Measurements from ENCODE around the gene TBC1D22B.

TBC1D22B gene

DNA sequence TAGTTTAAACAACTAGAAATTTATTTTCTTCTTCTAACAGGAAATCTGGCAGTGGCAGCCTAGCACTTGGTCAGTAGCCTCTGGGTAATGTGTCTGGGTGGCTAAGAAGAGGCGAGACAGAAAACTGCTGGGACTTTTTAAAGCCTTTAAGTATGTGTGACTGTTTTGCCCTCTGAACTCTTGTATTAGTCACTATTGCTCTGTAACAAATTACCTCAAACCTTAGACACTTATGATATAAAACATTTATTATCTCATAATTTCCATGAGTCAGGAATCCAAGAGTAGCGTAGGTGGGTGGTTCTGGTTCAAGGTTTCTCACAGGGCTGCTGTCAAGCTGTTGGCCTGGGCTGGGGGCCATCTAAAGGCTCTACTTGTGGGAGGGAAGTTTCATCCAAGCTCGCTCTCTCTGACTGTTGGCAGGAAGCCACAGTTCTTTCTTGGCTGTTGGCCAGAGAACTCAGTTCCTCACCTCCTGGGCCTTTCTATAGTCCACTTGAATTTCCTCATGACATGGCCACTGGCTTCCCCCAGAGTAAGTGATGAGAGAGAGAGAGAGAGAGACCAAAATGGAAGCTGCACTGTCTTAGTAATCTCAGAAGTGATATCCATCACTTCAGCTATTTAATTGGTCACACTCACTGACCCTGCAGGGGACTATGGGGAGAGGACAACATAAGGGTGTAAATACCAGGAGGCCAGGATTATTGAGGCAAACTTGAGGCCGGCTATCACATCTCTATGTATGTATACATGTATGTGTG, 17.4 kb upstream of the TBC1D22B start:
- peak; percentile 78 to 80 for DNase-seq

- no peak for DNase-seq
These were observed 16.4 kb upstream of the TBC1D22B start for GRCh38 chr6:37241131-37241530.

GRCh38 chr6:37241775-37242428, 15.7 kb upstream of the TBC1D22B start:
- no peak for DNase-seq

DNA sequence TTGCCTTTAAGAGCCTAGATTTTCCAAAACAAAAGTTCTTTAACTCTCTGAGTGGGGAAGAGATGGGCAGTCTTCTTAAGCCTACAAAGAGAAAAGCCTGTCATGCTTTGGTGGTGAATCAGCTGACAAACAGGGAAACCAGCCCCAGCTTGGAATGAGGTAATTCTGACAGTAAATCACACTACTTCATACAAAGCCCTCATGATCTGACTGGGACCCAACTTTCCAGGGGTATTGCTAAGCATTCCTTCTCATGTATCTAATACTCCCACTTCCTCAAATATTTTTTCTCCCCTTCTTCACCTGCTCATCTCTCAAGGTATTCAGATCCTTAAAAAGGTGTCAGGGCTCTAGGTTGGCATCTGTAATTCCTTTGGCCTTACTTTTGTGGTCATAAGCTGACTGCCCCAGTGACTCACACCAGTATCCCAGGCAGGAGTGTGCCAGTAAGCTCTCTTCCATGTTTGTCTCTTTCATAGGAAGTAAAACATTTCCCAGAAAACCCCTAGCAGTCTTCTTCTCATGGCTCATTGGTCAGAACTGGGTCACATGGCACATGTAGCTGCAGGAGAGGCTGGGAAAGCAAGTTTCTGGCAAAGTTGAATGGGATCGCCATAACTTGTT, 15.0 kb upstream of the TBC1D22B start:
- no peak for DNase-seq

- DNase-seq = no peak
These were observed 14.3 kb upstream of the TBC1D22B start for GRCh38 chr6:37243131-37243815.

DNA sequence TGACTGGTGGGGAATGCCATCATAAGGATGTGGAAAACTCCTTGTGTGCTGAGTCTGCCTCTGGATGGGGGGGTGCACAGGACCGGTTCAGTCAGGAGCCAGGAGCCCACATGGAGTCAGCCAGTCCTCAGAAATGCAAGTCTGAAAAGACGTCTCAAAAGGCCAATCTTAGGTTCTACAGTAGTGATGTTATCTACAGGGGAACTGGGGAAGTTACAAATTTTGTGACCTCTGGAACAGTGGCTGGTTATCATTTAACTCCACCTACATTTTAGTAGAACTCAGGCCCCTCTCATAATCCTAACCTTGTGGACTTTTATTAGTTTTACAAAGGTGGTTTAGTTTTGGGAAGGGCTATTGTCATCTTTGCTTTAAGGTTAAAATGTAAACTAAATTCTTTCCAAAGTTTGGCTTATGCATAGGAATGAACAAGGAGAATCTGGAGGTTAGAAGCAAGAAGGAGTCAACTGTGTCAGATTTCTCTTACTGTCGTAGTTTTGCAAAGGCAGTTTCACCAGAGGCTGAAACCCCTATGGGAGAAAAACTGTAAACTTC, 13.7 kb upstream of the TBC1D22B start:
- no peak for DNase-seq

DNA sequence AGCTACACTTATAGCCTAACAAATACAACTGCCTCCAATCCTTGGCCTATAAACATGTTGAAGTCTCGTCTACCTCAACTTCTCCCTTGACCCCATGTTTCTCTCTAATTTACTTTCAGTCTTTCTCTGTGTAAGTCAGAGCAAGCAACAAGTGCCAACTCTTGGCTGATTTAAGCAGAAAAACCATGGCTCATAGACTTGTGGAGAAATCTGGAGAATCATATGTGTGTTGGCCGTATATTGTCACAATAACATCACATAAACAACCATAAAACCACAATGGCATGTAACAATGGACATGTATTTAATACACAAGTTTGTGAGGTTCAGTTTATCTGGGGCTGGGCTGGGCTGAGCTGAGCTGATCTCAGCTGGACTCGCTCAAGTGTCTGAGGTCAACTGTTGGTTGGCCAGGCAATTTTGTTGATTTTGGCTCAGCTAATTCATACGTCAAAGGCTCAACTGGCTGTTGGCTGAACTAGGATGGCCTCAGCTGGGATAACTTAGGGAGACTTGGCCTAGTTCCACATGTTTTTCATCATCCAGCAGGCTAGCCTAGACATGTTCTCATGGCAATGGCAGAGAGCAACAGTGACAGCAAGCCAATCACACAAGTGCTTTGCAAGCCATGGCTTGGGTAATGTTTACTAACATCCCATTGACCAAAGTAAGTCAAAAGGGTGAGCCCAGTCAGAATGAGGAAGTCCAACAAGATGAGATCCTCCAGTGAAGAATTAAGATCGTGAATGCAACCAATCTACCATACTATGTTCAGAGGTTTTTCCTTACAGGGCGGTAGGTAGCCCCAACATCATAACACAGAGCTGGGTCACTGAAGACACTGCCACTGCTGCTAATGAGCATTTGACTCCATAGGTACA, 12.9 kb upstream of the TBC1D22B start:
- peak in 1 of 2 experiments; percentile 17 for DNase-seq

DNA sequence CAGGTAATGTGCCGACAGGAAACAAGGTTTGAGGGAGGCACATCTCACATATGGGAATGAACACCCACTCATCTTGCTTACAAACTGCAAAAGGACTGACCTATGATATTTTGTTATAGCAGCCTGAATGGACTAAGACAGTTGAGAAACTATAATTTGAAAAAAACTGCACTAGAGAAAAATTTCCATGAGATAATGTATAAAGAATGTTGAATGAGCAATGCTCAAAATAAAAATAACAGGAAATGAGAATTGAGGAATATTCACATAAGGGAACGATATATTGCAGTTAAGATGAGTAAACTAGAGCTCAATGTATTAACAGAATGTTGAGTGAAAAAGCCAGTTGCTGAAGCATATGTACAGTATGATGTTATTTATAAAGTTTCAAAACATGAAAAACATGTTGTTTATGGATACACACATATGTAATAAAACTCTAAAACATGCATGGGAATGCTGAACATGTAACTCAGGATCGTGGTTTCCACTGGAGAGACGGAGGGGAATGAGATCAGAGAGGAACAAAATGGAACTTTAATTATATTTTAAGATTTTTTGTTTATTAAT, 6.3 kb upstream of the TBC1D22B start:
- no peak for DNase-seq

DNA sequence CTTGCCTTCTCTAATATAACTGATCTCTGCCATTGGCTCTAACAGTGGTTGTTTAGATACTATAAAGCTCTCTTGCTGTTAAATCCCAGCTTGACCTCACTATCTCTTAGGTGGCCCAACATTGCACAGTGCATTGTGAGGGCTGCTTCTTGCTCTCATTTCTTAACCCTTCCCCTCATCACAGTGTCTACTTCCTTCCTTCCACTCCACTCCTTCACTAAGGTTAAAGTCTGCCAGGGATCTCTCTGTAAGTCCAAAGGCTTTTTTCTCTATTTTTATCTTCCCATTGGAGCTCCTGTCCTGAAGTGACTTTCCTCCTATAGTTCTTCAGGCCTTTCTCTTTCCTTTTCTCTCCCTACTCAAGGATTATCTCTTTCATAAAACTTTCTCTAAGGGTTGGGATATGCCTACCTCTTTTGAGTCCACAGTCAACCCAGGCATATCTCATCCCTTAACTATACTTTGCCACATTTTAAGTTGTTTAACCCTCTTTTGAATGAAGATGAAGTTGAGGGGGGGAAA, 4.0 kb upstream of the TBC1D22B start:
- DNase-seq = no peak

DNA sequence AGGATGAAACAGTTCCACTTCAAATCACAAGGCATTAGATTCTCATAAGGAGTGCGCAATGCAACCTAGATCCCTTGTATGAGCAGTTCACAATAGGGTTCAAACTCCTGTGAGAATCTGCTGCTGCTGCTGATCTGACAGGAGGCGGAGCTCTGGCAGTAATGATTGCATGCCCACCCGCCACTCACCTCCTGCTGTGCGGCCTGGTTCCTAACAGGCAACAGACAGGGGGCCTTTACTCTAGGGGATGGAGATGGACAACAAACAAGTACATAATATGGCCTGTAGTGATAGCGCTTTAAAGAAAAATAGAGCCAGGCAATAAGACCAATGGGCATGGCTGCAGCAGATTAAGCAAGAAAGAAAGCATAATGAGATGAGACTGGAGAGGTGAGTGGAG, 2.7 kb upstream of the TBC1D22B start:
- DNase-seq = no peak

- no peak for DNase-seq
These were observed 766 bp upstream of the TBC1D22B start for GRCh38 chr6:37256692-37257319.

GRCh38 chr6:37257320-37257633, 295 bp upstream of the TBC1D22B start:
- no peak for DNase-seq

- no peak for DNase-seq
These were observed 983 bp downstream of the TBC1D22B start for GRCh38 chr6:37258405-37259105.

- DNase-seq = peak; percentile 24 to 56
These were observed 1.6 kb downstream of the TBC1D22B start for GRCh38 chr6:37259191-37259590.

DNA sequence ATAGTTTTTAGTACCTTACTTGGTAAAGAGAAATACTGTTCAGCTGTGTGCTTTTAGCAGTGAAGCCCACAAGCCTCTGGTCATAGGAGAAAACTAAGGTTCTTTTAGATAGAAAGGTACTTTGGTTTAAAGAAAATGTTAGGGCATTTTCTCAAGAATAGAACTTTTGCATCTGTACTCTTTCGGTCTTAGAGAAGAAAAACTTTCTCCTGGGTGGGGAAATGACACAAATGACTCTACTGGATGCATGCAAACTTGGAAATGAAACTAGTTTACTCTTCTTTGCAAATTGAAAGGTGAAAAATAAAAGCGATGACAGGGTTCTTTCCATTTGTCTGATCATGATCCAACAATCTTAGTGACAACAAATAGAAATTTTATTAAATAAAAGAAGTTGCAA, 2.5 kb downstream of the TBC1D22B start:
- no peak for DNase-seq

- no peak for DNase-seq
These were observed 2.9 kb downstream of the TBC1D22B start for GRCh38 chr6:37260444-37260843.

DNA sequence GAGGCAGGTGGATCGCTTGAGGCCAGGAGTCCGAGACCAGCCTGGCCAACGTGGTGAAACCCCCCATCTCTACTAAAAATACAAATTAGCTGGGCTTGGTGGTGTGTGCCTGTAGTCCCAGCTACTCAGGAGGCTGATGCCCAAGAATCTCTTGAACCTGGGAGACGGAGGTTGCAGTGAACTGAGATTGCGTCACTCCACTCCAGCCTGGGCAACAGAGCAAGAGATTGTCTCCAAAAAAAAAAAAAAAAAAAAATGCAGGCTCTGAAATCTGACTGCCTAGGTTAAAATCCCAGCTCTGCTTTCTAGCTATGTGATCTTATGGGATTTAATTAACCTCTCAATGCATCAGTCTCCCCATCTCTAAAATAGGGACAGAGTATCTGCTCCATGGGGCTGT, 3.6 kb downstream of the TBC1D22B start:
- DNase-seq = no peak

DNA sequence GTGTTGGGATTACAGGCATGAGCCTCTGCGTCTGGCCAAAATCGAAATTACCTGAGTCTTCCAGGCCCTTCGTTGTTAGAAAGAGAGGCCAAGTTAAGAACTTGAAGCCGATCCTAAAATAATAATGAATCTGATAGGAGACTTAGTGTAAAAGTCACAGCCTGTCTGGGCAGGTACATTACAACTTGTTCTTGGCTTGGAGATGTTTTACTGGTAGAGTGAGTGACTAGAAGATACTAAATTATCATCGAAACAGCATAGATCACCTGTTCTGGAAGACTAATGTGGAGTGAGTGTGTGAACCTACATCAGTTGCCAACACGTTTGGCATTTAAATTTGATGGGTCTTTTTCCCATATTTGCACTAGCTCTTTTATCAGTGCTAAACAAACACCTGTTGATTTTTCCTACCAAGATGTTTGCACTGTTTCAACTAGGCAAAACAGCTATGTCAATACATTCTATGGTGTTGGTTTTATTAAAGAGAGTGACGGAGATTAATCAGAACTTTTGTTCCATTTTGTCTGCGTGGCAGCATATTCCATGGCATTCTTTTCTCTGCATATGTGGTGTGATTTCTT, 5.0 kb downstream of the TBC1D22B start:
- DNase-seq = no peak

GRCh38 chr6:37265001-37265400, 7.4 kb downstream of the TBC1D22B start:
- DNase-seq = no peak

DNA sequence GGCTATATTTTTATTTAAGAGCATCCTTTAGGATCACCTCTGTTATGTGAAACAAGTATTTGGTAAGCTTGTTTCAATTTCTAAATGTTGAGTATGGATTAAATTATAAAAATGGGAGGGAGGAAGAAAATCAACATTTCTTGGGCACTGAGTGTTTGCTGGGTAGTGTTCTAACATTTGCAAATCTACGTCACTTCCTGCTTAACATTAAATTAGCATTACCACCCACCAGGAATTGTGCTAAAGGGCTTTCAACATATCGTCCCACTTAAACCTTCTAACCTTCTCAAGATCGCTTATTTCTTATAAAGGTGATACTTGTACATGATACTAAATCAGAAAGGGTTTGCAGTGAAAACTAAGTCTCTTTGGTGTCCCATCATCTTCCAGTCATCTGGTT, 8.3 kb downstream of the TBC1D22B start:
- DNase-seq = no peak
